Activated CD4-positive, alpha-beta T cell treated with anti-CD3 and anti-CD28 coated beads, Interleukin-2, amount 50 U/mL, for 4 hours (primary cell): ENCODE measurements around the gene FAM151B.
"Not testable (repeated sequence)": the region's sequence is repeated elsewhere in the genome, so short reads cannot be mapped to it uniquely, and the experiment has no call there.

Experiments
- DNase-seq, 2 experiments: peaks; one replicate each; pipeline ENCODE4 v3.0.0-alpha.2; 2020

FAM151B gene

DNA sequence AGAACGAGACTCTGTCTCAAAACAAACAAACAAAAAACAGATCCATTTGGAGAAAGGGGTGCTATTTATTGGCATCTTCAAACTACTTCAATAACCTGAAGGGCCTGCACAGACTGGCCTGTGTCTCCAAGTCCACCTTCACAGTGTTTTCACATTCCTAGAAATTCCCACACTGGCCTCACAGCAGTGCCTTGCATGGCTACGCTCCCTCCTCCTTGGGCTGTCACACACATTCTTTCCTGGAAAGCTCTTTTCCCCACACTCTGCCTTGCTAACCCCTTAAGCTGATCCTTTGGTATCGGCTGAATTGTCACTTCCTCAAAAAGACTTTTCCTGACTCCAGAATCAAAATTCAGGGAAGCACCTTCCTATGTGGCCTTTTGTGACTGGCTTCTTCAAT lies 19.8 kb downstream of the FAM151B start:
- no peak for DNase-seq

DNA sequence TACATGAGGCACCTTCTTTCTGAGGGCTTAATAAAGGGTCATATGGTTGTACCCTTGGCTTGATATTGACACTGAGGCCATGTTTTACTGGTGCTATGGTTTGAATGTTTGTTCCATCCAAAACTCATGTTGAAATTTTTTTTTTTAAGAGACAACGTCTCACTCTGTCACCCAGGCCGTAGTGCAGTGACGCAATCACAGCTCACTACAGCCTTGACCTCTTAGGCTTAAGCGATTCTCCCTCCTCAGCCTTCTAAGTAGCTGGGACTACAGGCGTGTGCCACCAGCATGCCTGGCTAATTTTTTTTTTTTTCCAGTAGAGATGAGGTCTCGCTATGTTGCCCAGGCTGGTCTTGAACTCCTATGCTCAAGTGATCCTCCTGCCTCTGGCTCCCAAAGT lies 20.9 kb downstream of the FAM151B start:
- DNase-seq: no peak

DNA sequence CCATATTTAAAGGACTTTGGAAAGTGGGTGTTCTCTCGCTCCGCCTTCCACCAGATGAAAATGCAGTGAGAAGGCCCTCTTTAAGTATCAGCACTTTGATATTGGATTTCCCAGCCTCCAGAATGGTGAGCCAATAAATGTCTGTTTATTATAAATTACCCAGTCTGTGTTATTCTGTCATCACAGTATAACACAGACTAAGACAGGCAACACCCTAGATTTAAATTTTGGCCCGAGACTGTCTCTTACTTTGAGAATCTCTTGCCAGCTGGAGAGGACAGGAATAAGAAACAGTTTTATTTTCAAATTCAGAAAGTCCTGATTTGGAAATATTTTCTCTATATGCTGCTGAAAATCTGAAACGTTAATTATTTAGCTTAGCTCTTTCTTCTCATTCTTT lies 21.5 kb downstream of the FAM151B start:
- no peak for DNase-seq

DNA sequence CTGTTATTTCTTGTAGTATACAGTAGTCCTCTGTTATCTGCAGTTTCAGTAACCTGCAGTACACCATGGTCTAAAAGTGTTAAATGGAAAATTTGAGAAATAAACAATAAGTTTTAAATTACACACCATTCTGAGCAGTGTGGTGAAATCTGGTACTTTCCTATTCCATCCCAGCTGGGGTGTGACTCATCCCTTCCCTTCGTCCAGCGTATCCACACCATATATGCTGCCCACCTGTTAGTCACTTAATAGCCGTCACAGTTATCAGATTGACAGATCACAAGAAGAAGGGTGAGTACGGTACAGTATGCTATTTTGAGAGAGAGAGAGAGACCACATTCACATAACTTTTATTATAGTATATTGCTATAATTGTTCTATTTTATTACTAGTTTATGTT lies 28.9 kb downstream of the FAM151B start:
- DNase-seq: no peak

DNA sequence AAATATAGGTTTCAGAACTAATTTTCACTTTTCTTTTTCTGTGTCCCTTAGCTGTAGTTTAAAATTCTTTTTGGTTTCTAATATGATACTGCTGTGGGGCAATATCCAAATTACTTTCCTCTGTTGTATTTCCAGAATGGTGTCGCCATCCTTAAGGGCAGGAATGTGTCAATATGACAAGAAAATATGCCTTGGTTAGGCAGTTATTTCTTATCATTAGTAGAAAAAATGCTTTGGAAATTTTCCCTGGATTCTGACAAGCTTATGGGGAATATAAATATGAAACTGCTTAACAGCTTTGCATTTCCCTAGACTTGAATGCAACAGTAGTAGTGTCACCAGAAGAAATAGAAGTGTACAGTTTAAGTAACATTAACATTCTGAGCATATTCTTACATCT lies 52.8 kb downstream of the FAM151B start:
- DNase-seq: no peak

DNA sequence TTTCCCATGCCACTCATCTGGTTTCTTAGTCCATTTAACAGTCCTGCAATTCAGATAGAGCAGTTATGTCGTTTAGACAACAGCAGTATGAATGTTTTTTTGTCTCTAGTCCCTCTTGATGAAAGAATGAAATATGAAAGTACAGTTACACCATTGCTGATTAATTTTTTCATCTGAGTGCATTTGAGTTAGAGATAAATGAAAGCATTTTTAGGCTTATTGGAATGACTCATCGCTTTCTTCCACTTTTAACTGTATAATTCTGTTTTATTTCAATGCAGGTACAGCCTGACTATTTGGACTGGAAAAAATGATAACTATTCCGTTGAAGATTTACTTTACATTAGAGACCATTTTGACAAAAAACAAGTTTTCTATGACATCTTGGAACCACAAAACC lies 53.5 kb downstream of the FAM151B start:
- DNase-seq: no peak

DNA sequence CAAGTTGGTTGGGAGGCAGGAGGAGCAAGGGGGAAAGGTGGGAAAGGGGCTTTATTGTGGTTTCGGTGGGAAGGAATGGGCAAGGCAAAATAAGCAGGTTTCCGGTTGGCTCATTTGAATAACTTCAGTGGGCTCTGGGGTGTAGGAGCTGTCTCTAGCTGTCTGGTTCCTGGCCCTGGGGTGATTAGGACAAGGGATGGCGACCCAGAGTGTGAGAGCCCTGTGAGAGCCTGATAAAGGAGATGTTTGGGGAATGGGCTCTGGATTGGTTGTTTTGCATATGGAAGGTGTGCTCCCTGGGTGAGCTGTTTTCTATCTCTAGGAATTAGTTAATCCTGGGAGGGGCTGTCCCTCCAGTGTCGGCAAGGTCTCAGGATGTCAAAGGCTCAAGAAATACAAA lies 66.7 kb downstream of the FAM151B start:
- DNase-seq: no peak

DNA sequence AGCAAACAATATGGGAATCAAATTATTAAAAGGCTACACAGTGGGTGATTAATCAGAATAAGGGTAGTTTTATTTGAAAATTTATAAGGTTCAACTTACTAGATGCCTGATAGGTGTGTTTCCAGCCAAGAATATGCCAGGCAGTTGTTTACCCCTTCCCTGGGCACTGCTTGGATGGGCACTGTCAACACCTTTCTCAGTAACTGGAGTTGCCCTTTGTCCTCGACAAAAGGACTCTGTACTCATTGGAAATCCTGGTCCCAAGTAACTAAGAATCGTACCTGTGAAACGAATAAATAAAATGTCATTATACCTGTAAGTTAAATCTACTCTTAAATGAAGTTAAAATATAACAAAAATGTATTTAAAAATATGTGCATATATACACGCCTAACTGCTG lies 67.2 kb downstream of the FAM151B start:
- no peak for DNase-seq

DNA sequence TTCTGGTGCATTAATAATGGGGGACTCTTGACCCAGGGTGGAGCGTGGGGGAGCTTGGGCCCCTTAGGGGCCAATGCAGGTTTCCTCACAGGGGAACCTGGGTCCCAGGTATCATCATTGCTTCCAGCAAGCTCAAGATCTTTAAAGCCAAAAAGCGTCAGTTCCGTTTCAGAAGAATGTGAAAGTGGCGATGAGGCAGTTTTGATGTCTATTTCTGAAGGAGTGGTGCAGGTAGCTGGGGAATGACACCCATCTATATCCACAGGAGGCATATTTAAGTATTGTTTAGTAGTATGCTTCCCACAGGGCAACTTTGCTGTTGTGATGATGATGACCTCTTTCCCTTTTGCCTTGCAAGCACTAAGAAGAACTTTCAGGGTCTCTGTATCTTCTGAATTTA lies 71.3 kb downstream of the FAM151B start:
- DNase-seq: no peak

DNA sequence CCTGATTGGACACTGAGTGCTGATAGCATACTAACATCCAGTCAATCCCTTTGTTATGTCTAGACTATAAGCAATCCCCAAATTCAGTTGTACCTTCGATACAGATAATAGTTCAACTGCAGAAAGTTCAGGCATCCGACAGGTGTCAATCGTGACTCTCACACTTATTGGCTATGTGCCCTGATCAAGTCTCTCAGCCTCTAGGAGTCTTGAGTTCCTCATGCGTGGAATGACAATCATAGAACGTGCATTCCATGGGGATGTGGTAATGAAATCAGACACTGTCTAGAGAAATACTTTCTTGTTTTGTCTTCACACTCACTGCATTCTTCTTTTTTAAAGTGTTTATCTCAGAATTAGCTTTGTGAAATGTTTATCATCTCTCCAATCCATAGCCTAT lies 77.4 kb downstream of the FAM151B start:
- DNase-seq: no peak

DNA sequence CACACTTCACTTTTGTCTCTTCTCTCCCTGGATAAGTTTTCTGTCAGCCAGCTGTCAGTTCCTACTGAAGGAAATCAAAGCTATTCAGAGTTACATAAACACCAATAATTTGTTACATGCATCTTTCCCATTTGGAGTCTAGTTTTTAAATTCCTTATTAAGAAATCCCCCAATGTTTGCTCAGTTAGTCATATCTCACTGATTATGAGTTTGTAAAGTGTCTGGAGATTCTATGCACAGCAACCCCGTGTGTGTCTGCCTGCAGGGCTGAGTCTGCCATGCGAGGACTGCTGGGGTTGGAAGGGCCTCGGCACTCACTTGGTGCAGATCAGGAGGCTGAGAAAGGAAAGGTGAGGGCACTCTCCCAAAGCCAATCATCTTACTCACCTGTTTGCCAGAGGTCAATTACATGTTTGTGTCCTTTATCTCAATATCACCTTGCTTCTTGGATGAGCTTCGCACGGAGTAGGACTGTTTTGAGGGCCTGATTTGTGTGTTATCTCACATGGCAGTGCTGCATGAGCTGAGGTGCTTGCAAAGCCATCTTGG lies 78.9 kb downstream of the FAM151B start:
- no peak for DNase-seq

DNA sequence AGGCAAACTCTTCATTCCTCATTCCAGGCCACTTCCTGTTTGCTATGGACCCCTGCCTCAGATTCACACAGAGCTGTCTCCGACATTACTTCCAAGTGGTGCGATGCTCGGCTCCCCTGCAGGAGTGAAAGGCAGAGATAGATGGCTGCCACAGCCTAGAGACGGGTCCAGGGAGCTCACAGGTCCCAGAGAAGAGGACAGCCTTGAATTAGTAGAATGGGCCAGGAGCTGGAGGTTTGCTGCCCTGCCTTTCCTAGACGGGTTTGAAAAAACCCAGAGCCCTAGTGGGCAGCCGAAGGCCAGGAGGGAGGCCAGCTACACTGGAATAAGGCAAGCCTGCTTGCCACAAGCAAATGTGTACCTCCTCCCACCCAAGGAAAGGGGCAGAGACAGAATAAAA lies 80.4 kb downstream of the FAM151B start:
- DNase-seq: no peak

DNA sequence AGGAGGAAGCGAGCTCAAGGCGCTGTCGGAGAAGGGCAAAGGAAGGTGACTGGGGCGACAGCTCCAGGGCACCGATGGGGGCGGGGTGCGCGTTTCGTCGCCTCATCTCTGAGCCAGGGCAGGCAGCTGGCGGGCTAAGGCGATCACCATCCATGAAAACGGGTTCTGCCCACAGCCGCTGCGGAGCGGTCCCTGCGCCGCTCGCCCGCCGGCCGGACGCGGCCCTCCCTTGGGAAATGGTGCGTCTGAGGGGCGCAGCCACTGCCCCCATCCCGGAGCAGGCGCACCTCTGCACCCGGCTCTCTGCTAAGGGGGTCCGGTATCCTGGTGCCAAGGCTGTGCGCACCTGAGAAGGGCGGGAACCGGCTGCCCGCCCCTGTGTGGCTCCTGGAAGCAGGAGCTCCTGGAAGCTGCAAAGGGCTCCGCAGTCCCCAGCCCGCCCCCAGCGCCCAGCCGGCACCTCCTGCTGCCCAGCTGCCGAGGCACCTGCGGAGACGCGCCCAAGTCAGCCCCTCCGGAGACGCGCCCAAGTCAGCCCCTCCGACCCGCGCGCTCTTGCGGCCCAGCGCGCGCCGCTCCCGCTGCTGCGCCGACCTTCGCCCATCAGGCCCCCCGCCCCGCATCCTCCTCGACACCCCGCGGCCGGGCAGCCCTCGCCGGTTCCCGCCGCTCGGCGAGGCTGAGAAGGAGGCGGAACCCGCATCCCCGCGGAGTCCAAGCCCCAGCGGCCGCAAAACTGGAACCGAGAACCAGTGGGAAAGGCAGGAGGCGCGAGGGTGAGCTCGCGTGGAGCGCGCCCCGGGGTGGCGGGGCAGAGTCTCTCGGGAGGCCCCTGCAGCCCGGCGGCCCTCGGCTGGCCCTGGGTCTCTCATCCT lies 81.4 kb downstream of the FAM151B start:
- no peak for DNase-seq

DNA sequence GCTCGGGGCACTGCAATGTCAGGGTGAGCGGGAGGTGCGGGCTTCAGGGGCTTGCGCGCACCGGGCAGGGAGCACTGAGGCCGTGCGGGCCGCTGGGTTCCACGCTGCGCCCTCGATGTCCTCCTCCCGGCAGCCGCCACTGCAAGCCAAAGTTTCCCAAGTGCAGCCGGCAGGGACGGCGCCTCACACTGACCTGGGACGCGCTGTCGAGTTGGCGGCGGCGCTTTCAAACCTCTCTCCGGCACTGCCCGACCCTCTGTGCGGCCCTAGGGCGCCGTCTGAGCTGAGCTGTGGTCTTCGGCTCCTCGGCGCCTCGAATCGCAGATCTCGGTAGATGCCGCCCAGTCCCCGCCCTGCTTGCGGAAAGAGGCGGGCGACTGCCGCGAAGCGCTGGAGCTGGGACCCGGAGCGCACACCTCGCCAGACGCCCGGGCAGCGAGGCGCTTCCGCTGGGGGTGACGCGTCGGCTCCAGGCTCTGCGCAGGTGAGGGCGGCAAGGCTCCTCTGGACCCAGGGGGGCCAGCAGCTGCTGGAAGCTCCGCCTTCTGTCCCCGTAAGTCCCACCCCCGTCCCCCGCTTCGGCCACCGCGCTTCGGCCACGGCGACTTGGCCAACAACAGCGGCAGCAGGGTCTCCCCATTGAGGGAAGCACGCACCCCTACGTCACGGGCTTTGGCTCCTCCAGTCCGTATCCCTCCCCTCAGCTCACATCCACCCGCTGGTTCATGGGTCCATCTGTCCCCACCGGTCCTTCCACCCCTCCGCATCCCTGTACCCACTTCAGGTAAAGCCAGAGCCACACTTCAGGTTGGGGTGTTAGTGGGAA lies 82.3 kb downstream of the FAM151B start, which contains the start of gene ANKRD34B:
TSS of gene ANKRD34B (minus strand) at position 320 of the 826 bp plus-strand sequence. CDS start 10,261 bp downstream, outside the sequence.
- DNase-seq: no peak

DNA sequence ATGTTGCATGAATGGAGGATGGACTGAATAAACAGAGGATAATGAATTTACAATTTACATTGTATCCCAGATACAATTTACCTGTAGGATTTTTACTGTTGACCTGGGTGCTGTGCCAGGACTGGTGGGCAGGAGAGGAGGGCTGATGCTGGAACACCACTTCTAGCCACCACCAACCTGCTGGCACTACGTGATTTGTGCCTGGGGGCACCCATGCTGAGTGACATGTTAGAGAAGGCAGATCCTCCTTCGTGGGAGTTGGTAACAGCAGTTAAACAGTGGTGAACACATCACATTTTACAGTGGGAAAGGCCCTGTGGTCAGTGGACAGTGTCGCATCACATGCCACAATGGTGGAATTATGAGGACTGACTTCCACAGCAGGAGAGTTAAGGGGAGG lies 85.2 kb downstream of the FAM151B start:
- DNase-seq: no peak

DNA sequence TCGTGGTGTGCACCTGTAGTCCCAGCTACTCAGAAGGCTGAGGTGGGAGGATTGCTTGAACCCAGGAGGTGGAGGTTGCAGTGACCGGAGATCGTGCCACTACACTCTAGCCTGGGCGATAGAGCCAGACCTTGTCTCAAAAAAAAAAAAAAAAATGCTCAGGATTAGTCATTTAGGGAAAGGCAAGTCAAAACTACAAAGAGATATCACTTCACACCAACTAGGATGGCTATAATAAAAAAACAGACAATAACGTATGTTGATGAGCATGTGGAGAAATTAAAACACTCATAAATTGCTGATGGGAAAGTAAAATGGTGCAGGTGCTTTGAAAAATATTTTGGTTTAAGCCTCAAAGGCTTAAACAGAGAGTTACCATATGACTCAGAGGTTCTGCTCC lies 88.5 kb downstream of the FAM151B start:
- DNase-seq: no peak

DNA sequence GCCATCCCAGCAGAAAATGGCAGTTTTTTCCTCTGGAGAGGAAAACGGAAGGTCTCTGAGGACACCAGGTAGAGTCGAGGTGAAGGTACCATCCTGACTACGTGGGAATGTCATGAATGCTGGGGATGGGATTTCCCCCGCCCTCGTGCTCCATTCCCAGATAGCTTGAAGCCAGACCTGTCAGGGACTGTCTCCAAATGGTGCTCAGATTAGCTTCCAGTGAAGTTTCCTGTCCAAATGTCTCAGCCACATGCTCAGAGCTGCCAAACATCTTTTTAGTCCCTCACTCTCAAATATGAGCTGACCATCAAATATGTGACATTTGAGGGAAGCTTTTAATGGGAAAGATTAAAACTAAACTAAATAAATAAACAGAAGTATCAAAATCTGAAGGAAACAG lies 89.8 kb downstream of the FAM151B start:
- DNase-seq: no peak

DNA sequence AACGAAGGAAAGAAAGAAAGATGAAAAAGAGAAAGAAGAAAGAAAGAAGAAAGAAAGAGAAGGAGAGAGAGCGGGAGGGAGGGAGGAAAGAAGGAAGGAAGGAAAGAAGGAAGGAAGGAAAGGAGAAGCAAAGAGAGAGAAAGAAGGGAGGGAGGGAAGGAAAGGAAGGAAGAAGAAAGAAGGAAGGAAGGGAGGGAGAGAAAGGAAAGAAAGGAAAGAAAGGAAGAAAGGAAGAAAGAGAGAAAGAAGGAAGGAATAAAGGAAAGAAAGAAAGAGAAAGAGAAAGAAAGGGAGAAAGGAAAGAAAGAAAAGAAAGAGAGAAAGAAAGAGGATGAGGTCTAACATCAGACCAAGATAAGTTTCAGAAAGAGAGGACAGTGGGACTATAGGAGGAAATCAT lies 91.2 kb downstream of the FAM151B start:
- no peak for DNase-seq

DNA sequence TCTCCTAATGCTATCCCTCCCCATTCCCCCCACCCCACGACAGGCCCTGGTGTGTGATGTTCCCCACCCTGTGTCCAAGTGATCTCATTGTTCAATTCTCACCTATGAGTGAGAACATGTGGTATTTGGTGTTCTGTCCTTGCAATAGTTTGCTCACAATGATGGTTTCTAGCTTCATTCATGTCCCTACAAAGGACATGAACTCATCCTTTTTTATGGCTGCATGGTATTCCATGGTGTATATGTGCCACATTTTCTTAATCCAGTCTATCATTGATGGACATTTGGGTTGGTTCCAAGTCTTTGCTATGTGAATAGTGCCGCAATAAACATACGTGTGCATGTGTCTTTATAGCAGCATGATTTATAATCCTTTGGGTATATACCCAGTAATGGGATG lies 92.4 kb downstream of the FAM151B start:
- not testable (repeated sequence) for DNase-seq

DNA sequence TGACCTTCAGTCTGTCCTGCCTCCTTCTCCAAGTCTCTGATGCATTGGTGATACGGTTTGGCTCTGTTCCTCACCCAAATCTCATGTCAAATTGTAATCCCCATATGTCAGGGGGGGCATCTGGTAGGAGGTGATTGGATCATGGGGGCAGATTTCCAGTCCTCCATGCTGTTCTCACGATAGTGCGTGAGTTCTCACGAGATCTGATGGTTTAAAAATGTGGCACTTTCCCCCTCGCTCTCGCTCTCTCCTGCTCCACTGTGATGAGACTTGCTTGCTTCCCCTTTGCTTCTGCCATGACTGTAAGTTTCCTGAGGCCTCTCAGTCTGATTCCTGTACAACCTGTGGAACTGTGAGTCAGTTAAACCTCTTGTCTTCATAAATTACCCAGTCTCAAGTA lies 96.9 kb downstream of the FAM151B start:
- DNase-seq: no peak

DNA sequence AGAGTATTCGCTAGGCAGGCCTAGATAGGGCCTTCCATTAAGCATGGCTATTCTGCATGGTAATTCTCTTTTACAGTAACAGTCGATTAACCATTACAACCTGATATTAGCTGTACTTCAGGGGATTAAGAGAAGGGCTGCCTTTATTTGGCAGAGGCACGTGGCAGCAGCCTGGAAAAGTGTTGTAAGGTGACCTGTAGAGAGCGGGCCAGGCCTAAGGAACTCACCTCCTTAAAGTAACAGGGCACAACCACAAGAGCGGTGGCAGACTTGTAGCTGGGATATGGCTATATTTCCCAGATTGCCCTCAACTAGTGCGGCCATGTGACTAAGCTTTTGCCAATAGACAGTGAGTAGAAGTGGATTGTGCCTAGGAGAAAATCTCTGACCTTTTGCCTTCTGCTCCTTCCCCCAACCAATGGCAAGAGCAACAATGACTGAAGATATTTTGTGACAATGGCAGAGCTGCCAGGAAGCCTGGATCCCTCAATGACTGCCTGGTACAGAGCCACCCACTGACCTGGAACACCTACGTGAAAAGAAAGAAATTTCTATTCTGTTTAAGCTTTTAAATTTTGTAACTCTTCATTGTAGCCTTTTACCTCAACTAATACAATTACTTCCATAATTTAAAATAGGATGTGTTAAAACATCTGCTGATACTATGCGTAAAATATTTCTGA lies 101.1 kb downstream of the FAM151B start:
- DNase-seq: no peak

DNA sequence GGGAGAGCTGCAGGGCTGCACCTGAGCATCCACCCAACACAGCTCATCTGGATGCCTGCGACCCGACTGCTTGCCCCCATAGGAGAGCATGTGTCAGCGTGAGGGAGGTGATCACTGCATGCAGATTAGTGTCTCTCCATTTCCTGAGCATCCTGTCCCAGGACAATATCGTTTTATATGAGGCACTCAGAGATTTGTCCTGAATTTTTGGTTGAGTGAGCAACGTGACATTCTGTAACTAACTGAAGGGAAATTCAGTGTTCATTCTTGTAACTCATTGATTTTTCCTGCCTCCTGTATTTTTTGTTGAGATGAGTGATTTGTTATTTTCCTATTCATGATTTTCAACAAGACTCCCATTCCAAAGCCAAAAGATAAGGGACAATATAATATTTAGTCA lies 102.9 kb downstream of the FAM151B start:
- DNase-seq: no peak

DNA sequence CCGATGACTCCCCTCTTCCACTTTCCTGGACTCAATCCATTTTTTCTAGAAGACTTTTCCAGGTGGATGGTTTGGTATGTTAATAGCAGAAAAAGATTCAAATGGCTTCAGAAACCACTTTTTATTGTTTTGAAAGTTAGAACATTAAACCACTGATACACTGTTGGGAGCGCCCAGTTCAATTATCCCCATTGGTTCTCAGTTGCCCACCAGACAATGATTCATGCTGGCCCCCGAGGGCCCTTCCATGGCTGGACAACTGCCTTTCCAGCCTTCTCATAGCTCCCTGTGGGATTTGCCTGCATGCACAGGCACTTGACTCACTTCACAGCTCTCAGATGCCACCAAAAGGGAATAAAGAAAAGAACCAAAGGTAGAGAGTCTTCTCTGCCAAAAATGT lies 103.5 kb downstream of the FAM151B start:
- DNase-seq: no peak
